ENCODE results near the gene MSMB.
"Not testable (repeated sequence)": the region's sequence is repeated elsewhere in the genome, so short reads cannot be mapped to it uniquely, and the experiment has no call there.

MSMB gene

DNA sequence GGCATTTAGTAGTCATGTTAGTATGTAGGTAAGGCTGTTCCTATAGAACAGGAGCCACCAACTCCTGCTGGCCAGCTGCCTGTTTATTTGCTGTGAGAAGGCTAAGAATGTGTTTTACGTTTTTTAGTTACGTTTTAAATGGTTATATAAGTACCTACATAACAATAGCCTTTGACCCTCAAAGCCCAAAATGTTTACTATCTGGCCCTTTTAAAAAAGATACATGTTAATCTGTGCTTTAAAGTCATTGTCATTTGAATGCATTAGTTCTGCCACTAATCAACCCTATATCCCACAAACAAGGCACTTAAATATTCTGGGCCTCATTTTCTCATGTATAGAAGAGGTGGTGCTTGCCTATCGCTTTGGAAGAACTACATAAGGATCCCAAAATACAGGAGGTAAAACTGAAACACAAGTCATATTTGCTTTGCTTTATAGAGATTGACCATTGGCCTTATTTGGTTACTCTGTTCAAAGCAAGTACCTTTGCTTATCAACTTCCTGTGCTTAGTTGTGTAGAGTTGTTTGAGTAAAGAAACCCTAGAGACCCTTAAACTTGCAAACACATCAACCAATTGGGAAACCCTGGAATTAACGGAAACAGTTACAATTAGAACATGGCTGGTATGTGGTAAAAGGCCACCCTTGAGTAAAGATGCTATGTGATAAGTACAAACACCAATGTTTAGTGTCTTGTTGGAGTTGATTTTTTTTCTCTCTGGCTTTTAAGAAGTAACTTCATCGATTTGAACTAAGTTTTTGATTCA, 47.9 kb downstream of the MSMB start:
- H3K4me3 ChIP-seq (replicated peaks; ENCODE audit: insufficient read depth, low read length): no peak overlapping the region
- TF ChIP-seq SPI1 (IDR thresholded peaks at IDR 0.05; ENCODE audit: borderline replicate concordance, low read depth) (no peak), GABPA (IDR thresholded peaks at IDR 0.05; ENCODE audit: low read depth) (no peak), POLR2AphosphoS5 (IDR thresholded peaks at IDR 0.05; ENCODE audit: low read depth) (no peak), CTCF (IDR thresholded peaks at IDR 0.05; ENCODE audit: insufficient read depth, low read length) (no peak)
- TF ChIP-seq, protein P1, sequence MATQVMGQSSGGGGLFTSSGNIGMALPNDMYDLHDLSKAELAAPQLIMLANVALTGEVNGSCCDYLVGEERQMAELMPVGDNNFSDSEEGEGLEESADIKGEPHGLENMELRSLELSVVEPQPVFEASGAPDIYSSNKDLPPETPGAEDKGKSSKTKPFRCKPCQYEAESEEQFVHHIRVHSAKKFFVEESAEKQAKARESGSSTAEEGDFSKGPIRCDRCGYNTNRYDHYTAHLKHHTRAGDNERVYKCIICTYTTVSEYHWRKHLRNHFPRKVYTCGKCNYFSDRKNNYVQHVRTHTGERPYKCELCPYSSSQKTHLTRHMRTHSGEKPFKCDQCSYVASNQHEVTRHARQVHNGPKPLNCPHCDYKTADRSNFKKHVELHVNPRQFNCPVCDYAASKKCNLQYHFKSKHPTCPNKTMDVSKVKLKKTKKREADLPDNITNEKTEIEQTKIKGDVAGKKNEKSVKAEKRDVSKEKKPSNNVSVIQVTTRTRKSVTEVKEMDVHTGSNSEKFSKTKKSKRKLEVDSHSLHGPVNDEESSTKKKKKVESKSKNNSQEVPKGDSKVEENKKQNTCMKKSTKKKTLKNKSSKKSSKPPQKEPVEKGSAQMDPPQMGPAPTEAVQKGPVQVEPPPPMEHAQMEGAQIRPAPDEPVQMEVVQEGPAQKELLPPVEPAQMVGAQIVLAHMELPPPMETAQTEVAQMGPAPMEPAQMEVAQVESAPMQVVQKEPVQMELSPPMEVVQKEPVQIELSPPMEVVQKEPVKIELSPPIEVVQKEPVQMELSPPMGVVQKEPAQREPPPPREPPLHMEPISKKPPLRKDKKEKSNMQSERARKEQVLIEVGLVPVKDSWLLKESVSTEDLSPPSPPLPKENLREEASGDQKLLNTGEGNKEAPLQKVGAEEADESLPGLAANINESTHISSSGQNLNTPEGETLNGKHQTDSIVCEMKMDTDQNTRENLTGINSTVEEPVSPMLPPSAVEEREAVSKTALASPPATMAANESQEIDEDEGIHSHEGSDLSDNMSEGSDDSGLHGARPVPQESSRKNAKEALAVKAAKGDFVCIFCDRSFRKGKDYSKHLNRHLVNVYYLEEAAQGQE (IDR thresholded peaks at IDR 0.05; ENCODE audit: insufficient replicate concordance, low read depth): no peak

DNA sequence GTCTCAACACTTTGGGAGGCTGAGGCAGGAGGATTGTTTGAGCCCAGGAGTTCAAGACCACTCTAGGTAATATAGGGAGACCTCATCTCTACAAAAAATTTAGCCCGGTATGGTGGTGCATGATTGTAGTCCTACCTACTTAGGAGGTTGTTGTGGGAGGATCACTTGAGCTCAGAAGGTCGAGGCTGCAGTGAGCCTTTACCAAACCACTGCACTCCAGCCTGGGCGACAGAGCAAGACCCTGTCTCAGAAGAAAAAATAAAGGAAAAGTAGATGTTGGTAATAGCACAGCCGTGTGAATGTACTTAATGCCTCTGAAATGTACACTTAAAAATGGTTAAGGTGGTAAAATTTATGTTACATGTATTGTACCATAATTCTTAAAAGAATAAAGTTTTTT, 48.5 kb downstream of the MSMB start:
- no peaks in the 10 kb centered on the region for H3K27me3 ChIP-seq (ENCODE audit: insufficient read depth, poor library complexity, severe bottlenecking)
- H3K27ac ChIP-seq (replicated peaks): no peak overlapping the region
- no peak overlapping the region for H3K4me3 ChIP-seq (replicated peaks; ENCODE audit: insufficient read depth, low read length)
- DNase-seq (ENCODE audit: low read depth in 1 of 2, low spot score in 1 of 2): no peak
- TF ChIP-seq CTCF (IDR thresholded peaks at IDR 0.05; ENCODE audit: insufficient read depth, low read length): no peak

More for the DNA sequence above, 47.9 kb downstream of the MSMB start:
- no peaks in the 10 kb centered on the region for H3K27me3 ChIP-seq (ENCODE audit: insufficient read depth, poor library complexity, severe bottlenecking)
- no peak for DNase-seq (ENCODE audit: low read depth in 1 of 2, low spot score in 1 of 2)
- H3K27ac ChIP-seq (replicated peaks): no peak overlapping the region; the same call in 1 of the 2 replicates

- not testable (repeated sequence) for H3K27me3 ChIP-seq (ENCODE audit: insufficient read depth, poor library complexity, severe bottlenecking); H3K4me3 ChIP-seq (replicated peaks; ENCODE audit: insufficient read depth, low read length); DNase-seq (ENCODE audit: low read depth in 1 of 2, low spot score in 1 of 2); H3K27ac ChIP-seq (replicated peaks)
These were observed 60.5 kb downstream of the MSMB start for GRCh38 chr10:45985590-45985989.

DNA sequence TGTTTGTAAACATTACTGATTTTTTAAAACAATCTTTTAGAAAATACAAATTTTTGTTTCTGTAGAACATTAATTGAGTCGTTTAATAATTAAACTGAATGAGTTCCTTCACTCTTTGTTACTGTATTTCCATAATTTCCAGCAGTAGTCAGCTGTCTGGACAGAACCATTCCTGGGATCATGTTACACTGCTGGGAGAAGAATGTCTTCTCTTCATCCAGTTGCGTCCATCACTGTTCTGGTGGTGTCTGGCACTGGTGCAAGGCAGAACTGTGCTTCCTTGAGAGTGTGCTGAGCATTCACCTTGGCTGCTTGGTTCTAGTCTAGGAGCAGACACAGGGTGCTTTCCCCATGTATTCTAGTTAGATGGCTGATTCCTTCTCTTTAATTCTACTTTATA, 61.6 kb downstream of the MSMB start:
- DNase-seq (ENCODE audit: low read depth in 1 of 2, low spot score in 1 of 2); H3K27me3 ChIP-seq (ENCODE audit: insufficient read depth, poor library complexity, severe bottlenecking); H3K4me3 ChIP-seq (replicated peaks; ENCODE audit: insufficient read depth, low read length); H3K27ac ChIP-seq (replicated peaks): not testable (repeated sequence)

- not testable (repeated sequence) for H3K27ac ChIP-seq (replicated peaks); H3K4me3 ChIP-seq (replicated peaks; ENCODE audit: insufficient read depth, low read length); H3K27me3 ChIP-seq (ENCODE audit: insufficient read depth, poor library complexity, severe bottlenecking)
- peak in 1 of 2 experiments; percentile 68 for DNase-seq (ENCODE audit: low read depth in 1 of 2, low spot score in 1 of 2)
These were observed 62.4 kb downstream of the MSMB start for GRCh38 chr10:45983538-45984186.
